HG02588 (cell line): ENCODE measurements around the gene APOB.

ENCODE experiments used
- ATAC-seq: cut with Tn5 transposase; IDR thresholded peaks from one replicate; pipeline ENCODE4 v1.9.1; 2021; ENCODE audit warnings: mild to moderate bottlenecking, moderate library complexity; ENCODE audit not compliant: unreplicated experiment

APOB gene

DNA sequence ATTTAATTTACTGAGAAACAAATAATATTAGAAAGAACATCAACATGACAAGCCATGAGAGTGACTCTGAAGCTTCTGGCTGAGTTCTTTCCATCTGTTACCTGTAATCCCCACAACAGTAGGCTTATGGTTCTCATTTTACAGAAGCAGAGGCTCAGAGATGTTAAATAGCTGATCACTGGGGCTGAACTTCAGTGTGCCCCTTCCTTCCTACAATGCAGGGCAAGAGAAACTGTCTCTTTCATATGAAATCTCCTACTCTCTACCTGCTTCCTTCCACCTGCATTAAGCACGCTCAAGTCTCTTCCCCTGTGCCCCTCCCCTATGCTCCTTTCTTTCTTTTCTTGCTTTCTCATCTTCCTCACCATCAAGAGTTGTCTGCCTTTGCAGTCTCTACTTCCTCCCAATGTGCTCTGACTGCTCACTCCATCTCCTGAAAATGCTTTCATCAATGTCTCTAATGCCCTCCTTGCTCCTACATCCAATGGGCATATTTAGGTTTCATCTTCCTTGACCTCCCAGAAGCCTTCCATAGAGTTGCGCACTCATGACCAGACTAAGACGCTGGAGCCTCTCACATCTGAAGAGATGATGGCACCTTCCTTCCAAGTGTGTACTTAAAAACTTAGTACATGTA lies 23.7 kb downstream of the APOB start:
- ATAC-seq, result no peak

DNA sequence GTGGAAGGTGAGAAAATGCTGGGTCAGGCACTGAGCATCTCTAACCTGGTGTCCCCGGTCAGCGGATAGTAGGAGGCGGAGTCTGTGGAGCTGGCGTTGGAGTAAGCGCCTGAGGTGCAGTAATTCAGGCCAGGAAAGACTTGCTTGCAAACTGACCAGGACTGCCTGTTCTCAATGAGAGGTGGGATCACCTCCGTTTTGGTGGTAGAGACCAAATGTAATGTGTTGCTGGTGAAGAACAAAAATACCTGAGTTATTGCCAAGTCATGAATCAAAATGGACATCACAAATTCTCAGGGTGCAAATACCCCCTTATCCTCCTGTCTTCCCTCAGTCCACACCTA lies 24.2 kb downstream of the APOB start:
- no peak for ATAC-seq

DNA sequence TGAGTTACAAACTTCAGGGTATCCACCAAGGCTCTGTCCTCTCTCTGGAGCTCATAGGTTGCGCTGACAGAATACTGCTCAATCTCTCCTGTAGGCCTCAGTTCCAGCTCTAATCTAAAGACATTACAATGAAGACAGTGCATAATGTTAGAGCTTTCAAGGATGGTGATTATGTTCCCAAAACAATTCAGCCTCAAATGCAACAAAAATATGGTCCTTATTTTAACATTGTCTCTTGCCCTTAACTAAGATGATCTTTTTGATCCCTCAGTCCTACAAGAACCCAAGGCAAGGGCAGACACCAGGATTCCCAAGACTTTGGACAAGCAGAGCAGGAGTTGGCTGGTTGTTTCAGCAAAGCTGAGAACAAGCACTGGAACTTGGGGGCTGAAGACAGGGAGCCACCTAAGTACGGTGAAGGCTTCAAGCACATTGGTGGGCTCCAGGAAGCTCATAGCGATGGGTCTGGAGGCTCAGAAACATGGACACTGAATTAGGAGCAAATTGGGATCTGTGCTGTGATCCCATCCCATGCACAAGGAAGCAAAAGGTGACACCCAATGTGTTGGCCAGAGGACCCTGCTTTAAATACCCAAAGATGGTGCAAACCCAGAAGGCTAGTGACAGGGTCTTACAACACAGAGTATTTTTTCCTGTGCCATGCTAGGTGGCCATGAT lies 24.7 kb downstream of the APOB start:
- ATAC-seq, result no peak

DNA sequence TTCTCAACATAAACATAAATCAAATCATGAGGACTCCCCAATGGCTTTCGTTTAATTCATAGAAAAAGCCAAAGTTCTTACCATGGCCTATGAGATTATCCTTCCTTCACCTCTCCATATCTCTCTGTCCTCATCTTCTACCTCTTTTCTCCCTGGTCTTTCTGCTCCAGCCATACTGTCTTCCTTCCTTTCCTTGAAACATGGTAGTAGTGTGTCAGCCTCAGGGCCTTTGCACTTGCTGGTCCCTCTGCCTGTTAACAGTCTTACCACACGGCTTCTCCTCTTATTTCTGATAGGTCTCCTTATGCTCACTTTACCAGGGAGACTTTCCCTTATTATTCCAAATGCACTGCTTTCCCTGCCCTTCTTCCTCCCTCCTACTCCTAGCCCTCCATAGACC lies 25.6 kb downstream of the APOB start:
- ATAC-seq, result no peak

DNA sequence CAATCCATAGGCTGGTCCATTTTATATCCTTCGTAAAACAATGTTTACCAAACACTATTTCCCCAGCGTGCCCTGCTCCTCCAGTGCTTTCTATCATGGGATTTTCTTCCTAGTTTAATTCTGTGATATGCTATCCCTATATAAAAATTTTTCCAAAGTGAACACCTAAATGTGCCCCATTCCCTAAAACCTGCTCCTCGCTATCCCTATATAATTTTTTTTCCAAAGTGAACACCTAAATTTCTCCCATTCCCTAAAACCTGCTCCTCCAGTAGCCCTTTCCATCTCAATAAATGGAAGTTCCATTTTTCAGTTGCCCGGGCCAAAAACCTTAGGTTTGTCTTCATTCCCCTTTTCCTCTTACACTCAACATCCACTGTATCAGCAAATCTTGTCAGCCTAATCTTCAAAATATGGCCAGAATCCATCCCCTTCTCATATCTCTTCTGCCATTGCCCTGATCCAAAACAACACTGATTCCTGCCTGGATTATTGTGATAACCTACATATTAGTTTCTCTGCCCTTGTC lies 26.1 kb downstream of the APOB start:
- ATAC-seq, result no peak

DNA sequence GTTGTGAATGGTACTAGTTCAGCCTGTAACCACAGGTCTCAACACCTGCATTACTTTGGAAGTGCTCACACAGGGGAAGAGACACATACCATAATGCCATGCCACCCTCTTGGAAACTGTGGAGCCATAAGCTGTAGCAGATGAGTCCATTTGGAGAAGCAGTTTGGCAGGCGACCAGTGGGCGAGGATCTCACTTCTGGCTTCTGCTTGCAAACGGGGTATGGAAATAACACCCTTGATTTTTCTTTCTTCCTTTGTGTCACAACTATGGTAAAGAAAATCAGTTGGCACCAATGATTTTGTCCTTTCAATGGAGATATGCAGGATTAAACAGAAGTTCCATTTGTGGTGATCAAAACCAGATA lies 28.6 kb downstream of the APOB start:
- no peak for ATAC-seq

DNA sequence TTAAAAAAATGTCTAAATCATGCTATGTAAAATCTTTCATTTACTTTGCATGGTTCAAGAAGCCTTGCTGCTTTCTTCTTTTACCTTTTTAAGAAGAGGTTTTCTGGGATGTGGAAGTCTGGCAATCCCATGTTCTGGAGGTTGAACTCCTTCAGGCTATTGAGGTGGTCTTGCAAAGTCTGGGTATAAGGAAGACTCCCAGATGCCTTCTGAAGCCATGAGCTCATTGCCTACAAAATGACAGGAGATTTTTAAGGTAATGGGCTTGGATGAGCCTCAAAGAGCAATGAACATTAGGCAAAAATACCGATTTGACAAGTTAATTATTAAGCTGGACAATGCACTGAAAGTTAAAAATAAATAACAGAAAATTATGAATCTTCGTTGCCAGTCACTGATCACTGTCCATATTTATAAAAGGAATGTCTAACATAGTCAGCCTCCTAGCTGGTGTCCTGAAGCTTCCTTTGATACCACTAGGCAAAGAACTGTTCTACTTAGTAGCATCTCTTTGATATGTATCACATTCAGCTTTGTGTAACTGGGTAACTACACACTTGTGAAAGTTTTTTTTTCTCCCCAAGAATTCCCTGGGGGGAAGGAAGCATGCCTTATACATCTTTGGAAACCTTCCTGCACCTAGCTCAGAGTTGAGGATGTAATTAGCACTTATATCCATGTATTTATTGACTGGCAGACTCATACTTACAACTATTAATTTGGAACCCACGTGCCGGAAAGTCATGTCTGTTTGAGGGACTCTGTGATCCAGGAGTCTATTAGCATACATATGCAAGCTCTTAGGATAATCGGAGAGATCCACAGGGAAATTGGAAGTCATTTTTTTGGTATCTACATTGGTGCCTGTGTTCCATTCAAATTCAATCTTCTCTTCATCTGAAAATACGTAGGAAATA lies 29.3 kb downstream of the APOB start:
- no peak for ATAC-seq

DNA sequence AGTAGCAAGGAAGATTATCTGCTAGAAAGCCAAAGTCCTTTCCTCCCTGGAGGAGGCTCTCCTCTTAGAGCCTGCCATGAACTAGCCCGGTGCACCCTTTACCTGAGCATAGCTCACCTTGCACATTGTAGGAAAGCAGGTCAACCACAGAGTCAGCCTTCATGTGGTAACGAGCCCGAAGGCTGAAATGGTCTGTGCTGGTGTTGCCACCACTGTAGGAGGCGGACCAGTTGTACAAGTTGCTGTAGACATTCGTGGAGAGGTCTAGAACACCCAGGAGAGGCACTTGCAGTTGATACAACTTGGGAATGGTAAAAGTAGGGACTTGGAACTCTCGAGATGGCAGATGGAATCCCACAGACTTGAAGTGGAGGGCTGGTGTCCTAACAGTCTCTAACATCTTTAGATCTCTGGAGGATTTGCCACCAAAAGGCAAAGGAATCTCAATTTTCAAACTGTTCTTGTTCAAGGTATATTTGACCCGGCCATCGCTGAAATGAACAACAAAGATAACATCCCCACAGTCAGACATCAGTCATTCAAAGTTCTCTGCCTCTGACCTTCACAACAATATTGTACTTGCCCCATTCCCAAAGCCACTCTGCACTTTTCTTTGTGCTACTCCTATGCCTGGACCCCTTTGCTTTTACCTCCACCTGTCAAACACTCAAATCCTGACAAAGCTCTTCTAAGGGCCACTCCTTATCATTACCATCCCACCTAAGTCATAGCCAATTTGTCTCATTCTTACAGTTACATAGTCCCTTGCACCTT lies 30.6 kb downstream of the APOB start:
- no peak for ATAC-seq

DNA sequence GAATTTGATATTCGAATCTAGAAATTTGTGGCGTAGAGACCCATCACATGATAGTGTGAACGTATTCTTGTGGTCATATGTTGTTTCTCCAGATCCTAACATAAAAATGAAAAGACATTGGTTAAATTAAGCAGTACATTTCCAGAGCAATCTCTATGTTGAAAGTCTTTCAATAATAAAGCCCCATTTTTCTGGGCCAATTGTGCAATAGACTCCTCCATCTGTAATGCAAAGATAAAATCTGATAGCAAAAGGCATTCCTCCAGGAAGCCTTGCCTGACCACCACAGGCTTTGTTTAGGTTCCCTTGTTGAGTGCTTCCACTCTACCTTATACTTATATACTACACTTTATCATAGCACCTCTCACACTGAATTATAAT lies 31.3 kb downstream of the APOB start:
- ATAC-seq, result no peak

DNA sequence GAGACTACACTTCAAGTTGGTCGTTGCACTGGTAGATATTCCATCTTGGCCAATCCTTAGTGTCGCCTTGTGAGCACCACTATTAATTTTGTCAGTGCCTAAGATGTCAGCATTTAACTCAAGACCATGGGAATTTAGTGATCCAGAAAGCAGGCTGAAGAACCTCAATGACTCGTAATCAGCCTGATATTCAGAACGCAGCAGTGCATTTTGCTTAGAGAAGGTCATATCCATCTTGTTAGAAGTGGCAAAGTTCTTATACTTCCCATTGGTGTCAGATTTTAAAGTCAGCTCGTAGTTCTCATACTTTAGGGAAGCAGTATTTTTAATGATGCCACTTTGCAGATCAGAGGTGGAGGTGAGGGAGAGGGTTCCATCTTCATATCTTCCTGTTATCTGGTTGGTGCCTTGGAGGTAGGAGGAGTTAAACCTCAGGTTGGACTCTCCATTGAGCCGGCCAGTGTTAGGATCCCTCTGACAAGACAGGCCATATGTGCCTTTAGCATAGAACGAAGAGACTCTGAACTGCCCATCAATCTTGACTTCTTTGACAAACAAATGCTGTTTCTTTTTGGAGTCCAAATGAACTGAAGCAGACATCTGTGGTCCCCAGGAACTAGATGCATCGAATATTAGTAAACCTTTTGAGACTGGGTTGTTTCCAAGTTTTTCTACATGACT lies 31.9 kb downstream of the APOB start:
- no peak for ATAC-seq

DNA sequence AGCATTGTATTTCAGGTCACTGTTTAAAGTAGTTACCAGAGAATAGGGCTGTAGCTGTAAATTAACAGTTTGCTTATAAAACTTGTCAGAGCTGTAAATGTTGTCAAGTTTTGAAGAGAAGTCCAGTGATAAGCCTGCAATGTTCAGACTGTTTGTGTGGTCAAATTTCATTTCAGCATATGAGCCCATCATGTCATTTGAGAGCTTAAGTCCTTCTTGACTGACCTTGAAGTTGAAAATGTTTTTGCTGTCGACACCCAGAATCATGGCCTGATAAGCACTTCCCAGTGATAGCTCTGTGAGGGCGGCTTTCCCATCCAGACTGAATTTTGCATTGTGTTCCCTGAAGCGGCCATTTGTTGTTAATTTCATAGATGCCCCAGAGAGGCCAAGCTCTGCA lies 32.4 kb downstream of the APOB start:
- no peak for ATAC-seq

DNA sequence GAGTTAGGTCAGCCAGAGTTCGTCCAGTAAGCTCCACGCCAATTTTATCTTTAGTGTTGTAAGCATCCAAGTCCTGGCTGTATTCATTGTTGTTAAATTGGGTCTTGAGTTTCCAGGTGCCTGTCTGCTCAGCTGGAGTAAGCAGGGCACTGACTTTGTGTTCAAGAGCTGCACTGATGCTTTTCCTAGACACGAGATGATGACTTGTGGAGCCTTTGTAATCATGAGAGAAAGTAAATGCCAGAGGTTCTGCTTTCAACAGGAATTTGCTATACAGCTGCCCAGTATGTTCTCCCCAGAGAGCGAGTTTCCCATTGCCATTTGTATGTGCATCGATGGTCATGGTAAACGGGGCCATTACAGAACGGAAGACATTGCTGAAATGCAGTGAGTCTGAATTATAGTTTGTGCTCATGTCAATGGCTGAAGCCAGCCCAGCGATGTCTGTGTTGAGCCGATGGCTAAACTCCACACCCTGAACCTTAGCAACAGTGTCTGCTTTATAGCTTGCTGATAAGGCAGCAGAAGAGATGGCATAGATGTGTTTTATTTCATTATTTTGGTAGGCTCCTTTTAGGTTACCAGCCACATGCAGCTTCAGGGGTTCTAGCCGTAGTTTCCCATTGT lies 32.9 kb downstream of the APOB start:
- no peak for ATAC-seq

DNA sequence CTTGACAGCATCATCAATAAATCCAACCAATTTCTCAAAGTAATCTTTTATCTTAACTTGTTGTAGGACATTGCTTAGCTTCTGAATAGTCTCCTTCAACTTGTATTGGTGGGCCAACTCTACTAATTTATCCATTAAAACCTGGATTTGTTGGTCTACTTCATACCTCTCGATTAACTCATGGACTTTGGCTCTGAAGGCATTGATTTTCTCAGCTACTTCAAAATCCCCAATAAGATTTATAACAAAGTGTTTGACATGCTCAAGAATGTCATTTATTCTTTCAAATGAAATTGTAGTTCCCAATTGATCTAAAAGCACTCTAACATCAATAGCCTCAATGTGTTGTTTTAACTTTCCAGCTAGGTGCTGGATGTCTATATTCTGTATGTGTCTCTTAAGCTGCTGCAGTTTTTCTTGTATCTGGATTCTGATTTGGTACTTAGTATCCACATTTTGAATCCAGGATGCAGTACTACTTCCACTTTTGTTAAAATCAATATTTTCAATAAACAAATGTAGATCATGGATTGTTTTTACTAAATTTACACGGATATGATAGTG lies 34.1 kb downstream of the APOB start:
- no peak for ATAC-seq

DNA sequence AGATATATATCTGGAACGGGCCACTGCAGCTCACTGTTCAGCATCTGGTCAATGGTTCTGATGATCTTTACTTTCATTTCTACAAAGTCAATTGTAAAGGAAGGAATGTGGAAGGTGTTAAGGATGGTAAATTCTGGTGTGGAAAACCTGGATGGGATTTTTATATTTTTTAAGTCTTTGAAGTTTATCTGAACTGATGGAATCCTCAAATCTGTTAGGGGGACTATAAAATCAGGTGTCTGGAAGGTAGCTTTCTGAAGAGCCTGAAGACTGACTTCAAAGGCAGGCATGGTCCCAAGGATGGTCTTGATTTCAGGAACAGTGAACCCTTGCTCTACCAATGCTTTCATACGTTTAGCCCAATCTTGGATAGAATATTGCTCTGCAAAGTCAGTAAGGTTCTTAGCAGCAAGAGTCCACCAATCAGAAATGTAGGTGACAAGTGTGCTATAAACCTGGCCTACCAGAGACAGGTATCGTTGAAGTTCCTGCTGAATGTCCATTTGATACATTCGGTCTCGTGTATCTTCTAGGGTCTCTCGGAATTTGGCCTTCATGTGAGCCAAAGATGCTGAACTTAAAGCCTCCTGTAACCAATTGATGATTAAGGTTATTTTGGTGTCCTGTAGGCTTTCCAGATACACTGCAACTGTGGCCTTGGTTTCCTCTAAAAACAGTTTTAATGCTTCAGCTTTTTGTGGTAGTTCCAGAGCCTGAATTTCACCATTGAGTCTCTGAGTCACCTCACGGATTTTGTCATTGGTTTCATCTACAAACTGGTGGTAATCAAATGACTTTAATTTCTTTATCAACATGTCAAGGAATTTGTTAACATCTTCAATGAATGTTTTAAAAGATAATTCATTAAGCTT lies 34.8 kb downstream of the APOB start:
- ATAC-seq, result no peak

DNA sequence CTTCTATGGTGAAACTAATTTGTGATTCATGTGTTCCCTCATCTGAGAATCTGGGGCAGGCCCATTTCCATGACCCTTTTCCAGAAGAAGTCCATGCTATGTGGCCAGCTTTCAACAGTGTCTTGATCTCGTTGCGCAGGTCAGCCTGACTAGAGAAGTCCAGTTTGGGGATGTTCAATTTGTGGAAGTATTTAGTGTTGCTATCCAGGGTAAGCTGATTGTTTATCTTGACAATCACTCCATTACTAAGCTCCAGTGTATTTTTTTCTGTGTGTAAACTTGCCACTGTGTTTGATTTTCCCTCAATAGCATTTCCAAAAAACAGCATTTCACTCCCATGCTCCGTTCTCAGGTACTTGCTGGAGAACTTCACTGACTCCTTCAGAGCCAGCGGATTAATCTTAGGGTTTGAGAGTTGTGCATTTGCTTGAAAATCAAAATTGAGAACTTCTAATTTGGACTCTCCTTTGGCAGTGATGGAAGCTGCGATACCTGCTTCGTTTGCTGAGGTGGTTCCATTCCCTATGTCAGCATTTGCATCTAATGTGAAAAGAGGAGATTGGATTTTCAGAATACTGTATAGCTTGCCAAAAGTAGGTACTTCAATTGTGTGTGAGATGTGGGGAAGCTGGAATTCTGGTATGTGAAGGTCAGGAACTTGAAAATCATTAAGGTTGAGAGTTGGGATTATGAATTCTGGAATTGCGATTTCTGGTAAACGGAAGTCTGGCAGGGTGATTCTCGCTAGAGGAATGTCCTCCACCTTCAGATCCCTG lies 35.7 kb downstream of the APOB start:
- no peak for ATAC-seq

DNA sequence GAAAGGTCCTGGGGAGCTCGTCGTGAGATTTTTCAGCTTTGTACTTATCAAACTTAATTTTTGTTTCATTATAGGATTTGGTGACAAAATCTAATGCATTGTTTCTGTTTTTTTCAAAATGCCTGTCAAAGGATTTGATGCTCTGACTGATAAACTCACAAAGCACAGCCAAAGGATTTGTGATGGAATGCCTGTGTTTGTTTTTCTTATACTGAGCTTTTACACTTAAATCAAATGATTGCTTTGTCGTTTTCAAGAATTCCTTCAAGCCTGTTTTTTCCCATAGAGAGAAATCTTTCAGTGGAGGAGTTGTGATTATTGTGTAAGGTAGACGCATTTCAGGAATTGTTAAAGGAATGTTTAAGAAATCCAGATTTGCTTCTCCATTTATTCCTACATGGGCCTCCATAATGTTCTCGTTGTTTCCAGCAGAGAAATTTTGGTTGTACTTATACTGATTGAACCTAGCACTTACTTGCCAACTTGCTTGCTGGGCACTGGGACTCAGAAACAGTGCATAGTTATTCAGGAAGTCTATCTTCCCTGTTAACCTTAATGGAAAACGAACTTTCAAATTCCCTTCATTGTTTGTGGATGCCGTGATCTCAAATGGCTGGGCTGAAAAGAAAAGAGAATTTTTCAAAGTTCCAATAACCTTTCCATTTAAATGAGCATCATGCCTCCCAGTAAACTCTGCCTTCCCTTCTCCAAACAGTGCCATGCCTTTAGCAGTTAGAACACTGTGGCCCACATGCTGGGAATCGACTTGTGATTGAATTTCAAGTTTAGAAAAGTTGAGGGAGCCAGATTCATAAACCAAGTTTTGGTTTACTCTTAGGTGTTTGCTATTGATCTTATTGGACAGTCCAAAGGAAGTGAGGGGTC lies 36.5 kb downstream of the APOB start:
- no peak for ATAC-seq
